ENCODE measurements around the gene CD44.

- TF ChIP-seq CTCF (IDR thresholded peaks at IDR 0.05) (no peak), POLR2A (IDR thresholded peaks at IDR 0.05) (no peak)
These were observed 24.2 kb downstream of the CD44 start for GRCh38 chr11:35163209-35163608.

Measured in lower leg skin (tissue), 3 donors.